ENCODE data around the gene ITGA11. TPM values are rescaled to one million over a fixed set of nuclear protein-coding genes. Genes with fewer than 3 reads are reported as not detected.
A peak's percentile ranks its signal among the peaks of the same experiment; 100 is the strongest.
"Not testable (repeated sequence)": the region's sequence is repeated elsewhere in the genome, so short reads cannot be mapped to it uniquely, and the experiment has no call there.

ITGA11 gene
- total RNA-seq, 1 donor: 0.27 TPM

GRCh38 chr15:68425428-68426060 is 6.4 kb downstream of the ITGA11 start:
- DNase-seq (ENCODE audit: low read depth in 2 of 3, low spot score in 2 of 3): no peak

GRCh38 chr15:68424754-68425390 is 7.1 kb downstream of the ITGA11 start:
- DNase-seq (ENCODE audit: low read depth in 2 of 3, low spot score in 2 of 3): no peak

GRCh38 chr15:68423359-68424296 is 8.3 kb downstream of the ITGA11 start:
- no peak for DNase-seq (ENCODE audit: low read depth in 2 of 3, low spot score in 2 of 3)

GRCh38 chr15:68422403-68423145 is 9.4 kb downstream of the ITGA11 start:
- not testable (repeated sequence) for DNase-seq (ENCODE audit: low read depth in 2 of 3, low spot score in 2 of 3)

GRCh38 chr15:68421798-68422402 is 10.1 kb downstream of the ITGA11 start:
- DNase-seq (ENCODE audit: low read depth in 2 of 3, low spot score in 2 of 3): no peak

GRCh38 chr15:68421115-68421551 is 10.8 kb downstream of the ITGA11 start:
- DNase-seq (ENCODE audit: low read depth in 2 of 3, low spot score in 2 of 3): no peak

- no peak for DNase-seq (ENCODE audit: low read depth in 2 of 3, low spot score in 2 of 3)
These were observed 11.7 kb downstream of the ITGA11 start for GRCh38 chr15:68420186-68420684.

- no peak for DNase-seq (ENCODE audit: low read depth in 2 of 3, low spot score in 2 of 3)
These were observed 12.4 kb downstream of the ITGA11 start for GRCh38 chr15:68419301-68420175.

- peak in 2 of 3 donors; percentile 6 to 36 for DNase-seq (ENCODE audit: low read depth in 2 of 3, low spot score in 2 of 3)
These were observed 13.3 kb downstream of the ITGA11 start for GRCh38 chr15:68418611-68419161.

GRCh38 chr15:68417897-68418296 is 14.1 kb downstream of the ITGA11 start:
- DNase-seq (ENCODE audit: low read depth in 2 of 3, low spot score in 2 of 3): no peak

GRCh38 chr15:68417051-68417450 is 14.9 kb downstream of the ITGA11 start:
- DNase-seq (ENCODE audit: low read depth in 2 of 3, low spot score in 2 of 3): no peak

- DNase-seq (ENCODE audit: low read depth in 2 of 3, low spot score in 2 of 3): no peak
These were observed 15.8 kb downstream of the ITGA11 start for GRCh38 chr15:68416158-68416535.

GRCh38 chr15:68415501-68416157 is 16.3 kb downstream of the ITGA11 start:
- no peak for DNase-seq (ENCODE audit: low read depth in 2 of 3, low spot score in 2 of 3)

GRCh38 chr15:68415061-68415460 is 16.9 kb downstream of the ITGA11 start:
- DNase-seq (ENCODE audit: low read depth in 2 of 3, low spot score in 2 of 3): no peak

- DNase-seq (ENCODE audit: low read depth in 2 of 3, low spot score in 2 of 3): no peak
These were observed 17.4 kb downstream of the ITGA11 start for GRCh38 chr15:68414591-68414990.

GRCh38 chr15:68414206-68414555 is 17.8 kb downstream of the ITGA11 start:
- no peak for DNase-seq (ENCODE audit: low read depth in 2 of 3, low spot score in 2 of 3)

GRCh38 chr15:68413363-68414205 is 18.4 kb downstream of the ITGA11 start:
- DNase-seq (ENCODE audit: low read depth in 2 of 3, low spot score in 2 of 3): no peak

GRCh38 chr15:68412218-68412617 is 19.7 kb downstream of the ITGA11 start:
- DNase-seq (ENCODE audit: low read depth in 2 of 3, low spot score in 2 of 3): no peak
